ENCODE results near the gene ERBB2. TPM values are rescaled to one million over a fixed set of nuclear protein-coding genes. Genes with fewer than 3 reads are reported as not detected.

Gene ERBB2
- total and polyA plus RNA-seq, 2 of the 13 experiments (the other 11 are each of a cell fraction or from before 2014, with no cell fraction given): 57.7 to 64.1 TPM

- TF ChIP-seq, protein P1, sequence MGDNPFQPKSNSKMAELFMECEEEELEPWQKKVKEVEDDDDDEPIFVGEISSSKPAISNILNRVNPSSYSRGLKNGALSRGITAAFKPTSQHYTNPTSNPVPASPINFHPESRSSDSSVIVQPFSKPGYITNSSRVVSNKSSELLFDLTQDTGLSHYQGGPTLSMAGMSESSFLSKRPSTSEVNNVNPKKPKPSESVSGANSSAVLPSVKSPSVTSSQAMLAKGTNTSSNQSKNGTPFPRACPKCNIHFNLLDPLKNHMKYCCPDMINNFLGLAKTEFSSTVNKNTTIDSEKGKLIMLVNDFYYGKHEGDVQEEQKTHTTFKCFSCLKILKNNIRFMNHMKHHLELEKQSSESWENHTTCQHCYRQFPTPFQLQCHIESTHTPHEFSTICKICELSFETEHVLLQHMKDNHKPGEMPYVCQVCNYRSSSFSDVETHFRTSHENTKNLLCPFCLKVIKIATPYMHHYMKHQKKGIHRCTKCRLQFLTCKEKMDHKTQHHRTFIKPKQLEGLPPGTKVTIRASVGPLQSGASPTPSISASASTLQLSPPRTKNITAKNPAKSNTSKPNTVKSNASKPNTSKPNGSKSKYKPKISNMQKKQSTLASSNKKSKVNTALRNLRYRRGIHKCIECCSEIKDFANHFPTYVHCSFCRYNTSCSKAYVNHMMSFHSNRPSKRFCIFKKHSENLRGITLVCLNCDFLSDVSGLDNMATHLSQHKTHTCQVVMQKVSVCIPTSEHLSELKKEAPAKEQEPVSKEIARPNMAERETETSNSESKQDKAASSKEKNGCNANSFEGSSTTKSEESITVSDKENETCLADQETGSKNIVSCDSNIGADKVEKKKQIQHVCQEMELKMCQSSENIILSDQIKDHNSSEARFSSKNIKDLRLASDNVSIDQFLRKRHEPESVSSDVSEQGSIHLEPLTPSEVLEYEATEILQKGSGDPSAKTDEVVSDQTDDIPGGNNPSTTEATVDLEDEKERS (CRISPR knock-in tag; IDR thresholded peaks at IDR 0.05): no peak
- TF ChIP-seq ZNF10 (CRISPR knock-in tag; IDR thresholded peaks at IDR 0.05; ENCODE audit: borderline replicate concordance, low read depth): no peak
- no peak for TF ChIP-seq CBX2 (IDR thresholded peaks at IDR 0.05; ENCODE audit: low read depth, low read length)
- TF ChIP-seq CBX2 (CRISPR knock-in tag; IDR thresholded peaks at IDR 0.05; ENCODE audit: low read depth): no peak
- no peak for TF ChIP-seq RAD51 (IDR thresholded peaks at IDR 0.05; ENCODE audit: borderline replicate concordance)
- TF ChIP-seq HMG20B (CRISPR knock-in tag; conservative IDR thresholded peaks at IDR 0.05): peak; percentile 27; the same call in 1 of the 2 replicates
- TF ChIP-seq, protein P2, sequence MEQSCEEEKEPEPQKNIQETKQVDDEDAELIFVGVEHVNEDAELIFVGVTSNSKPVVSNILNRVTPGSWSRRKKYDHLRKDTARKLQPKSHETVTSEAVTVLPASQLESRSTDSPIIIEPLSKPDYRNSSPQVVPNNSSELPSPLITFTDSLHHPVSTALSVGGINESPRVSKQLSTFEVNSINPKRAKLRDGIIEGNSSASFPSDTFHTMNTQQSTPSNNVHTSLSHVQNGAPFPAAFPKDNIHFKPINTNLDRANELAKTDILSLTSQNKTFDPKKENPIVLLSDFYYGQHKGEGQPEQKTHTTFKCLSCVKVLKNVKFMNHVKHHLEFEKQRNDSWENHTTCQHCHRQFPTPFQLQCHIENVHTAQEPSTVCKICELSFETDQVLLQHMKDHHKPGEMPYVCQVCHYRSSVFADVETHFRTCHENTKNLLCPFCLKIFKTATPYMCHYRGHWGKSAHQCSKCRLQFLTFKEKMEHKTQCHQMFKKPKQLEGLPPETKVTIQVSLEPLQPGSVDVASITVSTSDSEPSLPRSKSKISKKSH (CRISPR knock-in tag; IDR thresholded peaks at IDR 0.05; ENCODE audit: borderline replicate concordance): no peak; the same call in 1 of the 2 replicates
- no peak for TF ChIP-seq KDM6A (CRISPR knock-in tag; IDR thresholded peaks at IDR 0.05; ENCODE audit: low read depth)
- TF ChIP-seq, protein P3, sequence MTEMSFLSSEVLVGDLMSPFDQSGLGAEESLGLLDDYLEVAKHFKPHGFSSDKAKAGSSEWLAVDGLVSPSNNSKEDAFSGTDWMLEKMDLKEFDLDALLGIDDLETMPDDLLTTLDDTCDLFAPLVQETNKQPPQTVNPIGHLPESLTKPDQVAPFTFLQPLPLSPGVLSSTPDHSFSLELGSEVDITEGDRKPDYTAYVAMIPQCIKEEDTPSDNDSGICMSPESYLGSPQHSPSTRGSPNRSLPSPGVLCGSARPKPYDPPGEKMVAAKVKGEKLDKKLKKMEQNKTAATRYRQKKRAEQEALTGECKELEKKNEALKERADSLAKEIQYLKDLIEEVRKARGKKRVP (CRISPR knock-in tag; IDR thresholded peaks at IDR 0.05): no peak
- TF ChIP-seq ZNF670 (CRISPR knock-in tag; IDR thresholded peaks at IDR 0.05; ENCODE audit: borderline replicate concordance): no peak
- no peak for TF ChIP-seq ATF2 (CRISPR knock-in tag; IDR thresholded peaks at IDR 0.05)
- no peak for TF ChIP-seq BRD4 (CRISPR knock-in tag; IDR thresholded peaks at IDR 0.05)
- TF ChIP-seq ZNF275 (CRISPR knock-in tag; IDR thresholded peaks at IDR 0.05; ENCODE audit: borderline replicate concordance): no peak
Observed at GRCh38 chr17:39653662-39654331, 46.1 kb upstream of the ERBB2 start (continued).
